Spleen (tissue), 11 donors: Measurements from ENCODE around the gene RAE1. TPM values are rescaled to one million over a fixed set of nuclear protein-coding genes. Genes with fewer than 3 reads are reported as not detected.
"Not testable (repeated sequence)": the region's sequence is repeated elsewhere in the genome, so short reads cannot be mapped to it uniquely, and the experiment has no call there.

ENCODE experiments used
- DNase-seq: peaks from one replicate; pipeline ENCODE4 v3.0.0-alpha.2; 2020
- H3K27ac ChIP-seq, 8 donors: fragments of 200-600 bp; sonication (generic) in 7 of 8; 1 replicate in 4 of 8; 2 replicates in 4 of 8; pipeline versions ENCODE4 v1.5.0 to v1.8.0; 2016 to 2021; ENCODE audit warnings: inconsistent platforms in 4 of 8, mild to moderate bottlenecking in 4 of 8, moderate library complexity in 1 of 8
- H3K27me3 ChIP-seq, 7 donors: fragments of 200-600 bp; sonication (generic) in 6 of 7; replicated peaks in 1 of 7; 1 replicate in 4 of 7; 2 replicates in 3 of 7; pipeline versions ENCODE4 v1.5.0 to v1.8.0; 2016 to 2021; ENCODE audit warnings: inconsistent platforms in 3 of 7, mild to moderate bottlenecking in 1 of 7
- H3K36me3 ChIP-seq, 6 donors: fragments of 200-600 bp; sonication (generic) in 5 of 6; 1 replicate in 4 of 6; 2 replicates in 2 of 6; pipeline versions ENCODE4 v1.5.0 to v1.8.0; 2016 to 2021; ENCODE audit warnings: inconsistent platforms in 2 of 6
- H3K4me1 ChIP-seq, 6 donors: fragments of 200-600 bp; sonication (generic) in 5 of 6; 1 replicate in 3 of 6; 2 replicates in 3 of 6; pipeline versions ENCODE4 v1.5.0 to v1.8.0; 2016 to 2021; ENCODE audit warnings: inconsistent platforms in 3 of 6
- H3K4me3 ChIP-seq, 8 donors: fragments of 200-600 bp; sonication (generic) in 7 of 8; 1 replicate in 4 of 8; 2 replicates in 4 of 8; pipeline versions ENCODE4 v1.5.0 to v1.8.0; 2016 to 2021; ENCODE audit warnings: inconsistent platforms in 4 of 8, mild to moderate bottlenecking in 4 of 8, moderate library complexity in 2 of 8
- H3K9me3 ChIP-seq, 8 donors: fragments of 200-600 bp; sonication (generic) in 7 of 8; 1 replicate in 4 of 8; 2 replicates in 4 of 8; pipeline versions ENCODE4 v1.5.0 to v1.8.0; 2016 to 2021; ENCODE audit warnings: inconsistent platforms in 4 of 8
- CTCF ChIP-seq, 11 experiments: fragments of 200-600 bp in 7 of 11; fragments of 450-650 bp in 4 of 11; sonication (generic) in 4 of 11; IDR thresholded peaks in 8 of 11; conservative IDR thresholded peaks in 3 of 11; 1 replicate in 7 of 11; 2 replicates in 4 of 11; pipeline versions ENCODE4 v1.4.0 to v1.8.0; 2016 to 2021; ENCODE audit warnings: antibody characterized with exemption in 11 of 11, inconsistent platforms in 4 of 11, mild to moderate bottlenecking in 1 of 11
- POLR2A ChIP-seq, 3 donors: fragments of 450-650 bp; IDR thresholded peaks; one replicate each; pipeline ENCODE4 v1.5.1; 2017; ENCODE audit warnings: antibody characterized with exemption in 3 of 3, mild to moderate bottlenecking in 1 of 3
- POLR2AphosphoS5 ChIP-seq, 3 donors: sonication (generic); formaldehyde crosslinking; IDR thresholded peaks; one replicate each; pipeline ENCODE4 v1.5.1; 2017; ENCODE audit warnings: antibody characterized with exemption in 3 of 3
- WGBS, 5 donors: extraction: QIAGEN DNeasy Blood & Tissue Kit in 3 of 5; methylation state at CpG; one replicate each; pipeline versions ENCODE4 v1.1.5 to v1.1.7; 2013 to 2018; 5-methylcytosine and 5-hydroxymethylcytosine counted together
- intact Hi-C: fragments of 100-400 bp; cut with DNase I; formaldehyde crosslinking; loops from one replicate; pipeline ENCODE4 v1.15.0; 2023; ENCODE audit warnings: low total_unique reads
- polyA plus RNA-seq, 3 donors: library from polyadenylated mRNA; stranded (reverse); fragments of 200-250 nt; gene quantifications; one replicate each; pipeline ENCODE4 v1.2.1, GENCODE V29; 2013
- total RNA-seq, 7 donors: library from RNA; depleted of rRNA in 3 of 7; stranded (reverse); fragments of >200 nt in 3 of 7; fragmentation: NEBNext Ultra II Directional in 4 of 7; extraction: Animal tissue kit (Norgen Biotek cat#: 25700) in 4 of 7; gene quantifications; one replicate each; pipeline versions ENCODE4 v1.1.0 to v1.2.1, GENCODE V29; 2016 to 2021
- donor health status: healthy with polysubstance abuse.
- donor health status: DM: no; HTN: no; CAD: no; lungs with moderate emphysema.
- donor health status: DM: no; HTN: no; CAD: no.
- donor health status: Bipolar disorder and iron deficiency.
- donor health status: healthy.
- donor health status: DM: no; HTN: no; CAD: no.
- donor health status: DM: yes; HTN: yes; CAD: no.

RAE1 gene
- total and polyA plus RNA-seq, 10 donors: 16.2 to 41.3 (median 23.1) TPM

GRCh38 chr20:57417051-57417689, 66.1 kb downstream of the RAE1 start:
- TF ChIP-seq POLR2AphosphoS5 (IDR thresholded peaks at IDR 0.05): no peak
- TF ChIP-seq CTCF (IDR thresholded peaks at IDR 0.05 in 8 of 11, conservative IDR thresholded peaks at IDR 0.05 in 3 of 11): no peak
- TF ChIP-seq POLR2A (IDR thresholded peaks at IDR 0.05): no peak
- H3K9me3 ChIP-seq: no peaks in the 10 kb centered on the region
- H3K36me3 ChIP-seq: no peaks in the 10 kb centered on the region
- WGBS, 5 donors: 39 to 58% (median 49%) methylated on average over 6 of the region's 6 CpGs
- no peaks in the 10 kb centered on the region for H3K27me3 ChIP-seq
- H3K4me1 ChIP-seq: peaks cover 0 to 19% (median 0%) of the 10 kb centered on the region in 6 donors
- DNase-seq: peak; percentile 1
- H3K4me3 ChIP-seq: no peak overlapping the region
- intact Hi-C loops: no loop called here
- no peak overlapping the region for H3K27ac ChIP-seq

- Histone ChIP-seq H3K27me3 (no peaks in the 10 kb centered on the region), H3K9me3 (no peaks in the 10 kb centered on the region), H3K27ac (no peak overlapping the region), H3K4me1 (peaks cover 0 to 12% (median 0%) of the 10 kb centered on the region in 6 donors), H3K4me3 (no peak overlapping the region), H3K36me3 (no peaks in the 10 kb centered on the region)
- no peak for TF ChIP-seq POLR2A (IDR thresholded peaks at IDR 0.05)
- no peak for TF ChIP-seq CTCF (IDR thresholded peaks at IDR 0.05 in 8 of 11, conservative IDR thresholded peaks at IDR 0.05 in 3 of 11)
- no peak for TF ChIP-seq POLR2AphosphoS5 (IDR thresholded peaks at IDR 0.05)
- 70 to 79% (median 76%) methylated on average over 17 of the region's 17 CpGs for WGBS, 5 donors
- intact Hi-C loops: no loop called here
- peak; percentile 67 for DNase-seq
Measured at GRCh38 chr20:57417830-57418780, 67.0 kb downstream of the RAE1 start.

- H3K36me3 ChIP-seq, H3K27me3 ChIP-seq, H3K9me3 ChIP-seq, intact Hi-C loops, H3K27ac ChIP-seq, H3K4me3 ChIP-seq: not testable (repeated sequence)
- H3K4me1 ChIP-seq: peaks cover 0 to 24% (median 6%) of the 10 kb centered on the region in 6 donors
- 94 to 97% (median 96%) methylated on average over 3 to 4 of the region's 4 CpGs for WGBS, 5 donors
- peak; percentile 16 for DNase-seq
Measured at GRCh38 chr20:57419479-57419878, 68.4 kb downstream of the RAE1 start.

DNA sequence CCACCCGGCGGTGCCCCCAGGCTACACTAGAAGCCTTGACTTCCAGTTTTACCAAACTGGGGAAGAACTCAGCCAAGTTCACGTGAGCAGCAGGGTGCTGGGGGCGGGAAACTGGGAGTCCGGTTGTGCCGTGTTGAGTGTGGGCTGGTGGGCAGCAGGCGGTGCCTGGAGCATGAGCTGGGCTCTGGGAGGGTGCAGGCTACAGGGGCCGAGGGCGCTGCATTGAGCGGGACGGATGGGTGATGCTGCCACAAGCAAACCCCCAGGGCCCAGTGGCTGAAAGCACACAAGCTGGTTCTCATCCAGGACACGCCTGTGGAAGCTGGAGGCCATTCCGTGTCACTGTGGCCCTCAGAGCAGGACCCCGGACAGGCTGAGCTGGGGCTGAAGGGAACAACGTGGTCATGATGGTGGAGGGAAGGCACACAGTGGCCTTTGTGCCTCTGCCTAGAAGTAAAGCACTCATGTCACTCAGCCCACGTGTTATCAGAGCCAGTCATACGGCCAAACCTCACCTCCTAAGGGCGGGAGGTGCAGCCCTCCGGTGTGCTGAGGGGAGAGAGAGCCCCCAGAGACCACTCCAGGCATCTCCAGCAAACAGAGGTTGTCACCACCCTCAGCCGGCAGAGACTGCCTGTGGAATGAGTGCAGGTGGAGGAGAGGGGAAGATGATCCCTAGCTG, 69.7 kb downstream of the RAE1 start:
- Histone ChIP-seq H3K27ac (no peak overlapping the region), H3K4me1 (peaks cover 5 to 26% (median 11%) of the 10 kb centered on the region in 6 donors), H3K27me3 (no peaks in the 10 kb centered on the region), H3K36me3 (no peaks in the 10 kb centered on the region), H3K4me3 (no peak overlapping the region), H3K9me3 (no peaks in the 10 kb centered on the region)
- DNase-seq: peak; percentile 63
- 84 to 89% (median 86%) methylated on average over 18 to 20 of the region's 20 CpGs for WGBS, 5 donors
- no peak for TF ChIP-seq POLR2A (IDR thresholded peaks at IDR 0.05)
- TF ChIP-seq POLR2AphosphoS5 (IDR thresholded peaks at IDR 0.05): no peak
- TF ChIP-seq CTCF (IDR thresholded peaks at IDR 0.05 in 8 of 11, conservative IDR thresholded peaks at IDR 0.05 in 3 of 11): no peak
- intact Hi-C loops: no loop called here
